ENCODE results near the gene ADNP2.
A peak's percentile ranks its signal among the peaks of the same experiment; 100 is the strongest.

ADNP2 gene

GRCh38 chr18:80171054-80171872, 62.2 kb downstream of the ADNP2 start:
- DNase-seq, result no peak

- no peak for DNase-seq
Observed at GRCh38 chr18:80172056-80172455, 63.0 kb downstream of the ADNP2 start.

DNA sequence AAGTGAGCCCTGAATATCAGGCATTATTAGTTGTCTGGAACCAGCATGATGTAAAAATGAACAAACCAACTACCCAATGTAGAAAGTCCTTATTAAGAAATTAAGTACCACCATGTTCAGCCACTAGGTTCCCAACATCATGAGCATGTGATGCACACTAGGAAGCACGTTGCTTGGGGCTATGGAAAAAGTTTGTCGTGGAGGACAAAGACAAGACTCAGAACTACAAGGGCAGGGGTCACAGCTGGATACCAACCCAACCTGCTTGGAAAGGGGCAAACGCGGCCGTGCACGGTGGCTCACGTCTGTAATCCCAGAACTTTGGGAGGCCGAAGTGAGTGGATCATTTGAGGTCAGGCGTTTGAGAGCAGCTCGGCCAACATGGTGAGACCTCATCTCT, 64.0 kb downstream of the ADNP2 start:
- no peak for DNase-seq

- peak; percentile 79 for DNase-seq
Observed at GRCh38 chr18:80175451-80176204, 66.6 kb downstream of the ADNP2 start.

- no peak for DNase-seq
Observed at GRCh38 chr18:80176334-80177073, 67.4 kb downstream of the ADNP2 start.

GRCh38 chr18:80177128-80177527, 68.1 kb downstream of the ADNP2 start:
- DNase-seq, result no peak

DNA sequence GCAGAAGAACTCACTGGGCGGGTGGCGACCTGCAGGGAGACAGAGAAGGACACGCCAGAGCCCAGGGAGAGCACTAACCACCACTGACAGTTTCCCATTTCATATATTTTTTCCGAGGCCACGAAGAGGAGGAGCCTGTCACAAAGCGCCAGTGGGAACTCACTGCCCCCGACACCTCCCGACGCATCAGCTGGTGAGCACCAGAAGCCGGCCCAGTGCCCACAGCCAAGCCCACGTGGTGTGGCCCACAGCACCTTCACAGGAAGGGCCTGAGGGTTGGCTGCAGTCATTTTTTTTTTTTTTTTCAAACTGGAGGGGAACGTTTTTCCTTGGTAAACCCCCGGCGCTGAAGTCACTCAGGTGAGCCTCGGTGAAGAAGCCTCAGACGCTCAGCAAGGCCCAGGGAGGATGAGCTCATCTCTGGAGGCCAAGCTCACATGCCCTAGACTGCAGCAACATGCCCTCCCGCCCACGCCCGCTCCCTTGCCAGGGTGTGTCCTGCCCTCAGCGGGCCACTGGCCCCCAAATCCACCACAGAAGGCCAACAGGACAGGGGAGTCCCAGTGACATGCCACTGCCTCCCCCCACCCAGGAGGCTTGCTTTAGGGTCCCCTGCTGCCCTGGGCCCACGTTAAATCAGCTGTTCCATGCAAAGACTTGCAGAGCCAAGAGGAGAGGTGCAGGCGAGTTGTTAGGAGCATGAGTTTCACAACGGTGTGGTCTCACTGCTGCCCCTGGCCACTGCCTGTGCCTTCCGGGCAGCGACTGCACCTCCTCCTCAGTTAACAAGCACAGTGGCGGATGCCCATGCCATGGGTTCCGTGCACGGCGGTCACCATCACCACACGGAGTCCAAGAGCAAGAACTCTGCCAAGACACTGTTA, 70.1 kb downstream of the ADNP2 start:
- DNase-seq, result no peak

GRCh38 chr18:80179857-80180558, 70.9 kb downstream of the ADNP2 start:
- DNase-seq, result no peak

DNA sequence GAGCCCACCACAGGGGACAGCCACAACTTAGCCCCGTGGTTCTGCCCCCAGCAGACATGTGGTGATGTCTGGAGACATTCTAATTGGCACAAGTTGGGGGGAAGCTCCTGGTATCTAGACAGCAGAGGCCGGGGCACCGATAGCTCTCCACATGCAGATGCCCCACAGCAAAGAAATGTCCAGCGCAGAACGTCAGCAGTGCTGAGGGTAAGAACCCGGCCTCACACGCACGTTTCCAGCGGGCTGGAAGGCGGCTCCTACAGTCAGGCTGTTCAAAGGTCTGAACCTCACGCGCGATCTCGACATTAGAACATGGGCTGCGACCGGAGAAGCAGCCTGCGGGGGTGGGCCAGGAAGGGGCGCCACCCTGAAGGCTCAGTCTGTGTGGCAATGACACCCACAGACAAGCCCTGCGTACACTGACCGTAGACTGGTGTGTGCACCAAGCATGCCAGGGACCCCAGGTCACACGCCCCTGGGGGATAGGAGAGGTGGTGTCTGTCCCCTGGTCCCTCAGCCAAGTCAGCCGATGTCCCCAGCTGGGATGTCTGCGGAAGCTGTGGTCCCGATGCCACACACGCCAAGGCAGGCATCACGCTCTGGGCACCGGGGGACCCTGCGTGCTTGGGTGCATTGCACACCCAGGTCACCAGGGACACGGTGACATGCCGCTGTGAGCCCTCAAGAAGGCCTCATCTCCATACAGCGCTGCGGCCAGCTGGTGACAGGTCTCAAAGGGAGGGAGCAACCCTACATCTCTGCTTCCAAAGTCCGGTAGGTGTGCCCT, 71.9 kb downstream of the ADNP2 start:
- DNase-seq, result no peak

DNA sequence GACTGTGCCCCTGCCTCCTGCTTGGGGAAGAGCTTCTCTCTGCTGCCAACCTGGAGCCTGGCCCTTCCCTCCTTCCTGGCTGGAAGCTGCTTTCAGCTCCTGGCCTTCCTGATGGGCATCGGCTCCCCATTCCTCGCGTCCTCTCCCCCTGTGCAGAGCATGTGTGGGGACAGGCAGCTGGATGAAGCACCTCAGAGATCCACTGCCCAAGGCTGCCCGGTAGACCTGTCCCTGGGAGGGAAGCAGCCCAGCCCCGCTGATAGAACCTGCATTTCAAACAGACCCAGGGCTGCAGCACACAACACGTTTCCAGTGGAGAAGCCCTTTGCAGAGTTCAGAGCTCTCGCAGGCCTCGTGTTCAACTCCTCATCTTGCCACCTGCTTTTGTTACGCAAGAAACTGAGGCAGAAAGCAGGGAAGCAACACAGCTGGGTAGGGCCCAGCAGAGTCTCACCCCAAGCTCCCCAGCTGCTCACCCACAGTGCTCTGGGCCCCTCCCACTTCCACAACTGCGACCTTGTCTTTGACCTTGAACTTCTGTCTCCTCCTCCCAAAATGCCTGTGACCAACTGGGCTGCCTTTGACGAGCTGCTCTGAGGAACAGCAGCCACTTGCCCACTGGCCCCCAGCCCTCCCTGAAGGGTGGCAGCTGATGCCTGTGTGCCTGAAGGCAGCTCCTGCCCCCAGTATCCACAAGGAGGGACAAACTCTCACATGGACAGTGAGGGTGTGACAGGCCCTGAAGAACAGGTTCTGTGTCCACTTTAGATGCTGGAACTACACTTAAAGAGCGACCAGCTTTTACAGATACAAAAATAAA, 72.8 kb downstream of the ADNP2 start:
- DNase-seq, result no peak

- DNase-seq, result no peak
Observed at GRCh38 chr18:80182855-80183254, 73.8 kb downstream of the ADNP2 start.

- DNase-seq, result no peak
Observed at GRCh38 chr18:80183273-80184050, 74.4 kb downstream of the ADNP2 start.

GRCh38 chr18:80184243-80184772, 75.2 kb downstream of the ADNP2 start:
- no peak for DNase-seq

- no peak for DNase-seq
Observed at GRCh38 chr18:80185545-80185944, 76.5 kb downstream of the ADNP2 start.

DNA sequence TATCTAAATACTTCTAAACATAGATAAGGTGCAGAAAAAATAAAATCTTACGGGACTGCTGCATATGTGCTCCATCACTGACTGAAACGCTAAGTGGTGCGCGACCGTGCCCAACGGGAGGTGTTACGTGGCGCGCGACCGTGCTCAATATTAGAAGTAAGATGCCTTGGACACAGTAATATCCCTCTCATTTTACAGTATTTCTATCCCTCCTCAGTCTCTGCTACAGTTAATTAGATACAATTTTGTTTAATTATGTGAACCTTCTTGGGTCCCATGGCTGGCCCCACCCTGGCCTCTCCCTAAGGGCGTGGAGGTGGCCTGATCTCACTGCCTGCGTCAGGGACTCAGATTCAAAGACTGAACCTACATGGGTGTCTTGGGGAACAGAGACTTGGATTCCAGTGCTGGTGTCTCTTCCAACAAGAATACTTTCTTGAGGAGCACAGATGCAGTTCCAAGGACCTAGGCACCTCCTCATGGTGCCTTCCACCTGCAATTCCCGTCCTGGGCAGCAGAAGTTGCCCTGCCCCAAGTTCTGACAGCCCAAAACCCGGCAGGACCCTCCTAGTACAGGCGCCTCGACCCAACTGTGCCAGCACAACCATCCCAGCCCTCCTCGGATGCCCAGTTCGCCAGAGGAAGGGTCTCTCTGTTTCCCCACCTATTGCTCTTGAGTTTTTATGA, 79.0 kb downstream of the ADNP2 start:
- no peak for DNase-seq

GRCh38 chr18:80188643-80189530, 79.8 kb downstream of the ADNP2 start:
- DNase-seq, result no peak

- DNase-seq, result no peak
Observed at GRCh38 chr18:80189531-80189865, 80.4 kb downstream of the ADNP2 start.
